NCI-H1694 treated with DMSO at 0.1 percent for 48 hours (cell line): ENCODE data around the gene PSMC3.

ENCODE experiments used
- DNase-seq: peaks from one replicate; lab custom pipeline; 2025; lab: John Stamatoyannopoulos, UW

PSMC3 gene

DNA sequence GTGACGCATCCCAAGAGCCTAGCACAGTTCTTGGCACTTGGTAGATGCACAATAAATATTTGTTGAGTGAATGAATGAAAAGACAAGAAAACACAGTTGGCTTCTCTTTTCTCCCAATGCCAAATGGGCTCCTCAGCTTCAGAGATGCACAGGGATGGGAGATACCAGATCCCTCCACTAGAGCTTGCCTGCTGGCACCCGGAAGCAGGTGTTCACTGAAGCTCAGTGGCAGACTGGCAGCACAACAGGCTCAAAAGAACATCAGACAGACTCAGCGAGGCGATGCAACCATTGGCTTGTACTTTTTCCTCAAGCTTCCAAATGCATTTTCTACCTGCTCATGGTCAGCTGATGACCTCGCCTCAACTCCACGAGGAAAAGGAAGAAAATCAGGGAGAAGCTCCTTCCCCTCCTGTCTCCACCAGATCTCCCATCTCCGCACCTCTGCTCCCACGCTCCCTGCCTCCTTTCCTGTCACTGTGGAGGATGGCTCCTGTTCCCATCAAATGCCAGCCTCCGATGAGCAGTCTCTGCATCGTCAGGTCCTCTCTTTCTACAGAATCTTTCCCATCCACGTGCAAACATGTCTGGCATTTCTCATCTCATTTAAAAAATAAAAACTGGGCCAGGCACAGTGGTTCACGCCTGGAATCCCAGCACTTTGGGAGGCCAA lies 16.9 kb upstream of the PSMC3 start:
- DNase-seq, result peak; percentile 70

DNA sequence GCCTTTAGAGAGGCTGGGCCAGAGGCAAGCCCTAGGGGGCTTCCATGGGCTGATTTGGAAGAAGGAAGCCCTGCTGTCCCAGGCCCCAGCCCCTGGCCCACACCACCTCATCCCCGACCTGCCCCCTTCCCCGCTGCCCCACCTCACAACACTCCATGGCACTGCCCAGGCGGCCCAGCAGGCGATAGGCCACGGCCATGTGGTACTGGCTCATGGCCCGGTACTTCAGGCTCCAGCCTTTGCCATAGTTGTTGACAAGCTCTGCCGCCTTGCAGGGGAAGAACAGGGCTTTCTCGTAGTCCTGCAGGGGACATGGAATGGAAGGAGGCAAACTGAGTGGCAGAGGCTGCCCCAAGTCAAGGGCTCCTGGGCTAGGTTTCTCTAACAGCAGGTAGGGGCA lies 16.3 kb upstream of the PSMC3 start:
- DNase-seq, result no peak

DNA sequence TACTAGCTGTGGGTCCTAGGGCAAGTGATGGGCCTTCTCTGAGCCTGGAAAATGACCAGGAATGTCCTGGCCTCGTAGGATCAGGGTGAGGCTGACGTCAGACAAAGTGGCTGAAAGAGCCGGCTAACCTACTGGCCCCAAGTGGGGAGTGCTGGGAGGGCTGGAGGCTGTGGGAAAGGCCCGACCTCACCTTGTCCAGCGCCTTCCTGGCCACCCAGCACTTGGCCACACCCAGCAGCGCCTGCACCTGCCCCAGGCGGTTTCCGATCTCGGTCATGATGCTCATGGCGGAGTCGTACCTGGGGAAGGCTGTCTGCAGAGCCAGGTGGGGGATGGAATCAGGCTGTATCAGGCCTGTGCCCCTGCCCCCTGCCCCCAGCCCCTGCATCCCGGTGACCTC lies 15.2 kb upstream of the PSMC3 start:
- DNase-seq, result no peak

DNA sequence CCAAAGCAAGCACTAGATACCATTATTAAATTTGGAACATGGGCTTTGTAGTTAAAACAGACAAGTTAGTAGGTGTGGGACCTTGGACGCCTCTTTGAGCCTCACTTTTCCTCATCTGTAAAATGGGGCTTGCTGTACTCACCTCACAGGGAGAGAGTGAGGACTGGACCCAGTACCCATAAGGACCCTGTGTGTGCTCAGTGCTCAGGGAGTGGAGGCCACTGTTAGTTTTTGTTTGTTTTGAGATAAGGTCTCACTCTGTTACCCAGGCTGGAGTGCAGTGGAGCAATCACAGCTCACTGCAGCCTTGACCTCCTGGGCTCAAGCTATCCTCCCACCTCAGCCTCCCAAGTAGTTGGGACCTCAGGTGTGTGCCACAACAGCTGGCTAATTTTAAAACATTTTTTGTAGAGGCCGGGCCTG lies 13.8 kb upstream of the PSMC3 start:
- DNase-seq, result no peak

DNA sequence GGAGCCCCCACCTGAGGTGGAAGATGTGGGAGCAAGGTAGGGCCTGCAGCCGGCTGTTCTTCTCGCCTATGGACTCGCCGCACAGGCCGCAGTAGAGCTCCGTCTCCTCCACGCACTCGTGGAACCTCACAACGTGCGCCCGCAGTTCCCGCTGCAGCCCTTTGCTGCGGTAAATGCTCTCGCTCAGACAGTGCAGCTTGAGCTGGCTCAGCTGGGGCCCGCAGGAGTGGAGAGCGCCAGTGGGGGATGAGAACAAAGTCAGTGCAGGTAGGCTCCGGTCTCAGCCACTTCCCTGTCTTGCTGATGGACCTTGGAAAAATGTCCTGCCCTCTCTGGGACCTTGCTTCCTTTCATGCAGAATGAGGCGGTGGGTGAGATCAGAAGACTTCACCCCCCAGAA lies 12.5 kb upstream of the PSMC3 start:
- DNase-seq, result no peak

DNA sequence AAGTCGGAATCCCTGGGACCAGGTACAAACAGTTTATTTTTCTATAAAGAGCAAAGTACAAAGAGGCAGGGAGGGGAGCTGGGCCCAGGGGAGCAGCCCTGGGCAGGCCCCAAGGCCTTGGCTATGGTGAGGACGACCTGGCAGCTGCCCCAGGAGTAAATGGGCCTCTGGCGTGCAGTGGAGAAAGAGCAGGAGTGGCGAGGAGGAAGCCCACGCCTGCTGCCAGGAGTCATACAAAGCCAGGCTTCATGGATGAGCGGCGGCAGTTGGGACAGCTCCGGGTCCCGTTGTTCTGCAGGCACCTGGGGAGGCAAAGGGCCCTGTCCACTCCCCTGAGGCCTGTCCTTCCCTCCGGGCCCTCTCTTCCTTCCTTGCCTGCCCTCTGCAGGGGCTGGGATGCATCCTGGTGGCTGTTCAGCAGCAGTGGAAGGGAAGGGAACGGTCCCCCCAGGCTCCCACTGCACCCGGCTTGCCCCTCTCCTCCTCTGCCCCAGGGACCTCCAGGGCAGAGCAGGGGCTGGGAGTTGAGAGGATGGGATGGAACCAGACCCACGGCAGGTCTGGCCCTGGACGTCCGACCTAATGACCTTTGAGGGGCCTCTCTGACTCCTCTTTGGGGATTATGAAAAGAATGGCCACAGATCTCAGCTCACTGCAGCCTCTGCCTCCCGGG lies 11.6 kb upstream of the PSMC3 start:
- DNase-seq, result no peak

DNA sequence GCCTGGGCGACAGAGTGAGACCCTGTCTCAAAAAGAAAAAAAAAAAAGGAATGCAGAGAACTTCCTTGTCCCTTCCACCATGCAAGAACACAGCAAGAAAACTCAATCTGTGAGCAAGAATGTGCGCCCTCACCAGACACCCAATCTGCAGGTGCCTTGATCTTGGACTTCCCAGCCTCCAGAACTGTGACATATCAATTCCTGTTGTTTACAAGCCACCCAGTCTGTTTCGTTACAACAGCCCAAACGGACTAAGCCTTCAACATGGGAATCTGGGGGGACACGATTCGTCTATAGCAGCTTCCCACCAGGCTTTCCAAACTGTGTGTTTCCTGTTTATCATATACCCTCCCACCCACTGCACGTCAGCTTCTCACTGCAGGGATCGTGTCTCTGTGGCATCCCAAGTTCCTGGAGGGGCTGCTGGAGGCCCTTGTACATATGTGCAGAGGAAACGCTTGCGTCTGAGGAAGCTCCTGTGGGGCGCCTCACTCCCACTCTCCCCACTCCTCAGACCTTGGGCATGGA lies 11.0 kb upstream of the PSMC3 start:
- no peak for DNase-seq

DNA sequence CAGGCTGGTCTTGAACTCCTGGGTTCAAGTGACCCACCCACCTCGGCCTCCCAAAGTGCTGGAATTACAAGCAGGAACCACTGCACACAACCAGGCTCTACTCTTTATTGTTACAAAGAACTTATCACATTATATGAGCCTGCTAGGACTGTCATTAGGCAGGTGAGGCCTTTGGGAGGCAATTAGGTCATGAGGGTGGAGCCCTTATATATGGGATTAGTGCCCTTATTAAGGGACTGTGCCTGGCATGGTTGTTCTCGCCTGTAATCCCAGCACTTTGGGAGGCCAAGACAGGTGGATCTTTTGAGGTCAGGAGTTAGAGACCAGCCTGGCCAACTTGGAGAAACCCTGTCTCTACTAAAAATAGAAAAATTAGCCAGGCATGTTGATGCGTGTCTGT lies 10.5 kb upstream of the PSMC3 start:
- DNase-seq, result no peak

DNA sequence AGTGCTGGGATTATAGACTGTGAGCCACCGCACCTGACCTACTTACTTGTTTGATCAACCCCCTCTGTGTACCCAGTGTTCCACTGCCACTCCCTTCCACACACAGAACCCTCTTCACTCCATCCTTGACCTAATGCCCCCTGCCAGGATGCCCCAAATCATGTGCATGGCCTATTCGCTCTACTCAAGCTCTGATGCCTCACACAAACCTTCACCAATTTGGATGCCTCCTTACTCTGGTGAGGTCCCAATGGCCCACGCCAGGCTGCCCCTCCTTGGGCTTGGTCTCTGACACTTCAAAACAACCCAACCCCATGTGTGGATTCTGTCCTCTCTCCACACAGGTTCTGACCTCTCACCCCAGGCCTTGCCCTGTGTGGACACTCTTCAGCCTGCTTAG lies 9.4 kb upstream of the PSMC3 start:
- DNase-seq, result no peak

DNA sequence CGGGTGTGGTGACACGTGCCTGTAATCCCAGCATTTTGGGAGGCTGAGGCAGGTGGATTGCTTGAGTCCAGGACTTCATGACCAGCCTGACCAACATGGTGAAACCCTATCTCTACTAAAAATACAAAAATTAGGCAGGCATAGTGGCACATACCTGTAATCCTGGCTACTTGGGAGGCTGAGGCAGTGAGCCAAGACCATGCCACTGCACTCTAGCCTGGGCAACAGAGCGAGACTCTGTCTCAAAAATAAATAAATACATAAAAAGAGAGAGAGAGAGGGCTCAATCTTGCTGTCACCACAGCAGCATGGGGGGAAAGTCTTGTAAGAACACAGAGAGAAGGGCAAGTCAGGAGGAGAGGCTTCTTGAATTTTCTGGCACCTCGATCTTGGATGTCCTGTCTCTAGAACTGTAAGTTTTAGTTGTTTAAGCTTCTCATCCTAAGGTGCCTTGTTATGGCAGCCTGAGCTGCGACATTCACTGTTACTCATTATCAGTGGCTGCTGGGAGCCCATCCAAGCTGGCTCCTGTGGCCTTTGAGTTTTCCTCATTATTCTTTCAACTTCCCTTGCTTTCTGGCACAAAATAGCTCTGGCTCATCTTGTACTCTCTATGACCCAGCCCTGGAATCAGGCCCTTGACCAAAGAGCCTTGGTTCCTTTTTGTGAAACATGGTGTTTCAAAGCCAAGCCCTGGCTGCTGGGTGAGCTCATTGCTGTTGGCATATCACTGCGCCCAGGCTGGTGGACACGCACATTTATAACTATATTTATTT lies 8.0 kb upstream of the PSMC3 start:
- DNase-seq, result no peak

DNA sequence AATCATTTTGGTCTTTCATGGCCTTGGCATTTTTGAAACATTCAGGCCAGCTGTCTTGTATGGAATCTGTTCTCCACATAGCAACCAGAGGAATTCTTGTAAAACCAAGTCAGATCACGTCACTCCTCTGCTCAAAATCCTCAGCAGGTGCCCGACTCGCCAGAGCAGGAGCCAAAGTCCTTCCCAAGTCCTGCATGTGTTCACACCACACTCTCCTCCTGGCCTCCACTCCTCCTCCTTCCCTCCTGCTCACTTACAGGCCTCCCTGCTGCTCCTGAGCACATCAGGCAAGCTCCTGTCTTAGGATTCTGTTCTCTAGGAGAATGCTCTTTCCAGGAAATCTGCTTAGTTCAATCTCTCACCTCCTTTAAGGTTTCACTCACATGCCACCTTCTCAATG lies 6.9 kb upstream of the PSMC3 start:
- no peak for DNase-seq

DNA sequence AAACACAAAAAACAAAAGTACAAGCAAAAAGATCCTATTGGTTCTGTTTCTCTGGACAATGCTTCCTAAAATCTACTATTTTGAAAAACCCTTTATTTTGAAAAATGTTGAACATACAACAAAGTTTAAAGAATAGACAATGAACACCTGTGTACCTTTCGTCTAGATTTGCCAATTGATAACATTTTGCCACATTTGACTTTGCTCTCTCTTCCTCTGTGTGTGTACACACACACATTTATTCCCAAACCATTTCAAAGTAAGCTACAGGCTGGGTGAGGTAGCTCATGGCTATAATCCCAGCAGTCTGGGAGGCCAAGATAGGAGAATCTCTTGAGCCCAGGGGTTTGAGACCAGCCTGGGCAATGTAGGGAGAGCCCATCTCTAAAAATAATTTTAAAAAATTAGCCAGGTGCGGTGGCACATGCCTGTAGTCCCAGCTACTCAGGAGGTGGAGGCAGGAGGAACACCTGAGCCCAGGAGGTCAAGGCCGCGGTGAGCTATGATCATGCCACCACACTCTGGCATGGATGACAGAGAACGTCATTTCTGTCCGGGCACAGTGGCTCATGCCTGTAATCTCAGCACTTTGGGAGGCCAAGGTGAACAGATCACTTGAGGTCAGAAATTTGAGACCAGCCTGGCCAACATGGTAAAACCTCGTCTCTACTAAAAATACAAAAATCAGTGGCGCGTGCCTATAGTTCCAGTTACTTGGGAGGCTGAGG lies 5.3 kb upstream of the PSMC3 start:
- DNase-seq, result no peak

DNA sequence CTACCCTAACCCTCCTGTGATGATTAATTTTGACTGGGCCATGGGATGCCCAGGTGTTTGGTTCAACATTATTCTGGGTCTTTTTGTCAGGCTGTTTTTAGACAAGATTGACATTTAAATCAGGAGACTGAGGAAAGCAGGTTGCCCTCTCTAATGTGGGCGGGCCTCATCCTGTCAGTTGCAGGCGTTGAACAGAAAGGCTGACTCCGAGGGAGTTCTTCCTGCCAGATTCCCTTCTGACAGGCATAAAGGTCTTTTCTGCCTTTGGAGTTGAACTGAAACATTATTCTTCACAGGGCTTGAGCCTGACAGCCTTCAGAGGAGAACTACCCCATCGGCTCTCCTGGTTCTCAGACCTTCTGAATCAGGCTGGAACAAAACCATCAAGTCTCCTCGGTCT lies 4.3 kb upstream of the PSMC3 start:
- DNase-seq, result no peak

DNA sequence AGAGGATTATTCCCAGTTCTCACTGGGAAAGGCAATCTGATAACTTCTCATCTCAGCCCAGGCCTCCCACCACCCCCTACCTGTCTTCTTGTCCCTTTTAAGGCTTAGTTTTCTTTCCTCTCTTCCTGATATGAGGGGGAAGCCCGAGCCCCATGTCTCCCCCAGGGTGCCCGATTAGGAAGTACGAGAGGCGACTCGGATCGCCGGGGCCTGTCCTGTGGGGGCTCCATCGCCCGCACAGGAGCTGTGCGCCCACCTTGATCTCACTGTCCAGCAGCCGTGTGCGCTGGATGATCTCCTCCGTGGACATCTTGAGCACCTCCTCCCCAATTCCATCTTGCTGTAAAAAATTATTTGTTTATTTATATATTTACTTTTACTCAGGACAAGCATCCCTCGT lies 628 bp downstream of the PSMC3 start:
- DNase-seq, result no peak

DNA sequence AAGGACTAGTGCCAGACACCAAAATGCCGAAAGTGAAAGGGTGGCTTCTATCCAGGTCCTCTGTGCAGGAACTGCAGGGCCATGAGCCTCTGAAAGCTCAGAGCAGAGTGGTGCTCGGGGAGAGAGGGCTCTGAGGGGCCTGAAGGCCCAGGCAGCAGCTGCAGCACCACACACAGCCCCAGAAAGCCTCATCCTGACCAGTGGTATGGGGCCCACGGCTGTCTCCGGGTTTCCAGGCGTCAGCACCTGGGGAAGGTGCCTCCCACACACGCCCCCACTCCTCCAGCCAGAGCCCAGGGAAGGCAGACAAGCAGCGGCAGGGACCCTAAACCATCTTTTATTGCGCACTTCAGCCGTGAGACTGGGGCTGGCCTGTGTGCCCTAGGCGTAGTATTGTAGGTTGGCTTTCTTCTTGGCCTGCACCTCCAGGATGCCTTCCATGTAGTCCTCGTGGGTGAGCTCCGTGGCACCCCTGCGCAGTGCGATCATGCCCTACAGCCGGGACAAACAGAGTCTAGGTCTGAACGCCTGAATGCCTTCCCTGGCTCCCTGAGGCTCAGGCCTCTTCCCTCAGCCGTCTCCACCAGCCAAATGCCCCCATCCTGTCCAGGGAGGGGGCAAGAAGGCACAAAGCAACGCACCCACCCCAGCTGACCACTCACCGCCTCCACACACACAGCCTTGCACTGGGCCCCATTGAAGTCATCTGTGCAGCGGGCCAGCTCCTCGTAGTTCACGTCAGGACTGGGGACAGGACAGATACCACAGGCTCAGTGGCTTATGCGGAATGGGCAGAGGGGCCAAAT lies 7.6 kb downstream of the PSMC3 start:
- DNase-seq, result no peak

DNA sequence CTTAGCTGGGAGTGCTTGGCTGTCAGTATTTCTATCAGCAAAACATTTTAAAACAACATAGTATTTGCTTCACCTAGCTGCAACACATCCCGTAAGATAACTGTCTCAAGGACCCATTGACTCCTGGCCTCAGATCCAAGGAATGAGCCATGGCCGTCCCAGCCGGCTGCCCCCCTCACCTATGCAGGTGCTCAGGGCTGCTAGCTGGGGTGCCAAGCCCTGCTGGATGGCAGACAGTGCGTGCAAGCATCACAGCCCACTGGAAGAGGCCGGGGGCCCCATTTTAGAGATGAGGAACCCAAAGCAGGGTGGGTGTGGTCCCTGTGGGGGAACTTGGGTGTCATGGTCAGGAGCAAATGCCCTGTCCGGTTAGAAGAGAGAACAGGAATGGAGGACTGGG lies 8.5 kb downstream of the PSMC3 start:
- no peak for DNase-seq

DNA sequence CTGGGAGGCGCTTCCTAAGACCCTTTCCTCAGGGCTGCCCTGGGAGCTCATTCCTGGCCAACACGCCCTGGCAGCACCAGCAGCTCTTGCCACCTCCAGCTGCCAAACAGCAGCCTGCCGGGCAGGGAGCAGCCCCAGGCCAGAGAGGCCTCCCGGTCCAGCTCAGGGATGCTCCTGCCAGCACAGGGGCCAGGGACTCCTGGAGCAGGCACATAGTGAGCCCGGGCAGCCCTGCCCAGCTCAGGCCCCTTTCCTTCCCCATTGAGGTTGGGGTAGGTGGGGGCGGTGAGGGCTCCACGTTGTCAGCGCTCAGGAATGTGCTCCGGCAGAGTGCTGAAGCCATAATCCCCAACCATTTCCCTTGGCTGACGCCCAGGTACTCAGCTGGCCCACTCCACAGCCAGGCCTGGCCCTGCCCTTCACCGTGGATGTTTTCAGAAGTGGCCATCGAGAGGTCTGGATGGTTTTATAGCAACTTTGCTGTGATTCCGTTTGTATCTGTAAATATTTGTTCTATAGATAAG lies 10.2 kb downstream of the PSMC3 start:
- no peak for DNase-seq

DNA sequence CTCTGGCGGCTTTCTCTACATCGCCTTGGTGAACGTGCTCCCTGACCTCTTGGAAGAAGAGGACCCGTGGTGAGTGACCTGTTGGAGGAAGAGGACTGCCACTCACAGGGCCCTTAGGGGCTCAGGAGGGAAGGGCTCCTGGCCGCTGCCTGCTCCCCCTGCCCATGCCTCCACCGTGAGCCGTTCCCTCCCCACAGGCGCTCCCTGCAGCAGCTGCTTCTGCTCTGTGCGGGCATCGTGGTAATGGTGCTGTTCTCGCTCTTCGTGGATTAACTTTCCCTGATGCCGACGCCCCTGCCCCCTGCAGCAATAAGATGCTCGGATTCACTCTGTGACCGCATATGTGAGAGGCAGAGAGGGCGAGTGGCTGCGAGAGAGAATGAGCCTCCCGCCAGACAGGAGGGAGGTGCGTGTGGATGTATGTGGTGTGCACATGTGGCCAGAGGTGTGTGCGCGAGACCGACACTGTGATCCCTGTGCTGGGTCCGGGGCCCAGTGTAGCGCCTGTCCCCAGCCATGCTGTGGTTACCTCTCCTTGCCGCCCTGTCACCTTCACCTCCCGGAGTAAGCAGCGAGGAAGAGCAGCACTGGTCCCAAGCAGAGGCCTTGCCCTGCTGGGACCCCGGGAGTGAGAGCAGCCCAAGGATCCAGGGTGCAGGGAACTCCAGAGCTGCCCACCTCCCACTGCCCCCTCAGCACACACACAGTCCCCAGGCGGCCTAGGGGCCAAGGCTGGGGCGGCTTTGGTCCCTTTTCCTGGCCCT lies 11.0 kb downstream of the PSMC3 start:
- DNase-seq, result no peak

DNA sequence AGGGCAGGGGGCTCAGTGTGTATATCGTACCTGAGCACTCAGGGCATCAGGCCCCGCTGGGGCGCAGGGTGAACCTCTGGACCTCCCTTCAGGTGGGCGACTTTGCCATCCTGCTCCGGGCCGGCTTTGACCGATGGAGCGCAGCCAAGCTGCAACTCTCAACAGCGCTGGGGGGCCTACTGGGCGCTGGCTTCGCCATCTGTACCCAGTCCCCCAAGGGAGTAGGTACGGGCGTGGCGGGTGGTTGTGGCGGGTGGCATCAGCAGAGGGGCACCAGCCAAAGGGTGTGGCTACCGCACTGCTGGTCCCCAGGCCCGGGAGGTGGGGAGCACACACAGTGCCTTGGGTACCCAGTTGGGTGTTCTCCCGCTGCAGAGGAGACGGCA lies 11.6 kb downstream of the PSMC3 start:
- DNase-seq, result no peak

DNA sequence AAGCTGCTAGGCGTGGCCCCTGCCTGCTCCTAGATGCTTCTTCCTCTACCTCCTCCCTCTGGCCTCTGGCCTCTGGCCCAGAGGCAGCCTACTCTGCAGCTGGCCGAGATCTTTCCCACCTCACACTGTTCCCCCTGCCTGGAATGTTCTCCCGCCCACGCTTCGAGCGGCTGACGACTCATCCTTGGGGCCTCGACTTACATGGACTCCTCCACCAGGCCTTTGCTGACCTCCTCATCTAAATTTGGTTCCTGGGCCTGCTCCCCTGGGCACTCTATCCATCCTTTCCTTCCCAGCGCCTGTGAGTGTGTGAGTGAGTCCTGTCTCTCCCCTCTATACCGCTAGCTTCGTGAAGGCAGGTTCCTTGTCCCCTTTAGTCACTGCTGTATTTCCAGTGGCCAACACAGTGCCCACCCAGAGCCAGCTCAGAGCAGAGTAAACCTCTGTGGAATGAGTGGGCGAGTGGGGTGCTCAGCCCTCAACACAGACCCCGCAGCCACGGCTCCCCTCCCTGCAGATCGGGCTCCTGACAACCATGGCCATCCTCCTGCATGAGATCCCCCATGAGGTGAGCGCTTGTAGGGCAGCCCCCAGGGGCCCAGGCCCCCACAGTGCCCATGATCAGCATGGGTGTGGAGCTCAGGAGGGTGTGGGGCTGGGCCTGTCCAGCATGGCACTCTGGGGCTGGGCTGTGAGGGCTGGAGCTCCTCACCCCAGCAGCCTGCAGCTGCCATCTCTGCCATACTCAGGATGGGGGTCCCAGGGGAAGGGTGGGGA lies 12.1 kb downstream of the PSMC3 start:
- DNase-seq, result no peak
